HL-60 (cell line): ENCODE results near the gene REL.
A peak's percentile ranks its signal among the peaks of the same experiment; 100 is the strongest.
"Not testable (repeated sequence)": the region's sequence is repeated elsewhere in the genome, so short reads cannot be mapped to it uniquely, and the experiment has no call there.

Source experiments
- DNase-seq, 2 experiments: peaks; one replicate each; pipeline ENCODE4 v3.0.0-alpha.2; 2010 to 2020; ENCODE audit warnings: low read depth in 1 of 2, low spot score in 1 of 2
- H3K27ac ChIP-seq: fragments of 250-450 bp; sonication (Bioruptor Pico); replicated peaks from 2 replicates; pipeline ENCODE4 v1.5.1; 2020; ENCODE audit warnings: mild to moderate bottlenecking, moderate library complexity
- H3K27me3 ChIP-seq: fragments of 250-450 bp; sonication (Bioruptor Pico); 2 replicates; pipeline ENCODE4 v1.5.1; 2021; ENCODE audit warnings: mild to moderate bottlenecking, moderate library complexity; ENCODE audit not compliant: insufficient read depth, poor library complexity, severe bottlenecking
- H3K4me3 ChIP-seq: replicated peaks from 2 replicates; pipeline ENCODE4 v1.5.1; 2011; ENCODE audit warnings: mild to moderate bottlenecking, control low read depth, low read length; ENCODE audit not compliant: insufficient read depth
- CTCF ChIP-seq: IDR thresholded peaks from one replicate; pipeline ENCODE4 v1.5.1; 2011; ENCODE audit warnings: low read length, control low read depth, inconsistent platforms; ENCODE audit not compliant: insufficient read depth
- GABPA ChIP-seq: IDR thresholded peaks from 2 replicates; pipeline ENCODE4 v1.6.1; 2012; ENCODE audit warnings: low read depth
- POLR2AphosphoS5 ChIP-seq: IDR thresholded peaks from 2 replicates; pipeline ENCODE4 v1.6.1; 2012; ENCODE audit warnings: low read depth
- SPI1 ChIP-seq: IDR thresholded peaks from 2 replicates; pipeline ENCODE4 v1.6.1; 2012; ENCODE audit warnings: low read depth, mild to moderate bottlenecking, borderline replicate concordance
- TF ChIP-seq, protein P1 (sequence below): IDR thresholded peaks from 2 replicates; pipeline ENCODE4 v1.6.1; 2012; ENCODE audit warnings: low read depth; ENCODE audit not compliant: insufficient replicate concordance

The REL gene

DNA sequence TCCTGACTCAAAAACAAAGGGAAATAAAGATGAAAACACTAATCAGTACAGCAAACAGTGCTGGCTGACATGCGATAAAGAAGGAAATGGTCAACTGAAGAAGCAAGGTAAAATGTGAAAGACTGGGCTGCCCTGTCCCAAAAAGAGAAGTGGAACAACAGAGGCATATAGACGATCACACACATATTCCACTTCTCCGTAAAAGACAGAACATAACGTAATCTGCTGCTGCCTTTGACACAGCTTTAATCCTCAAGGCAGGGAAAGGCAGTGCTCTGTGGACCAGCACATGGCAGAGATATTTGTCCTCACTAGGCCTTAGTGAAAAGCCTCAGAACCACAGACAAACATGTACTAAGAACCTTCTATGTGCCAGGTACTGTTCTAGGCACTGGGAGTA is 24.3 kb upstream of the REL start:
- peak; percentile 61 for TF ChIP-seq SPI1
- TF ChIP-seq, protein P1, sequence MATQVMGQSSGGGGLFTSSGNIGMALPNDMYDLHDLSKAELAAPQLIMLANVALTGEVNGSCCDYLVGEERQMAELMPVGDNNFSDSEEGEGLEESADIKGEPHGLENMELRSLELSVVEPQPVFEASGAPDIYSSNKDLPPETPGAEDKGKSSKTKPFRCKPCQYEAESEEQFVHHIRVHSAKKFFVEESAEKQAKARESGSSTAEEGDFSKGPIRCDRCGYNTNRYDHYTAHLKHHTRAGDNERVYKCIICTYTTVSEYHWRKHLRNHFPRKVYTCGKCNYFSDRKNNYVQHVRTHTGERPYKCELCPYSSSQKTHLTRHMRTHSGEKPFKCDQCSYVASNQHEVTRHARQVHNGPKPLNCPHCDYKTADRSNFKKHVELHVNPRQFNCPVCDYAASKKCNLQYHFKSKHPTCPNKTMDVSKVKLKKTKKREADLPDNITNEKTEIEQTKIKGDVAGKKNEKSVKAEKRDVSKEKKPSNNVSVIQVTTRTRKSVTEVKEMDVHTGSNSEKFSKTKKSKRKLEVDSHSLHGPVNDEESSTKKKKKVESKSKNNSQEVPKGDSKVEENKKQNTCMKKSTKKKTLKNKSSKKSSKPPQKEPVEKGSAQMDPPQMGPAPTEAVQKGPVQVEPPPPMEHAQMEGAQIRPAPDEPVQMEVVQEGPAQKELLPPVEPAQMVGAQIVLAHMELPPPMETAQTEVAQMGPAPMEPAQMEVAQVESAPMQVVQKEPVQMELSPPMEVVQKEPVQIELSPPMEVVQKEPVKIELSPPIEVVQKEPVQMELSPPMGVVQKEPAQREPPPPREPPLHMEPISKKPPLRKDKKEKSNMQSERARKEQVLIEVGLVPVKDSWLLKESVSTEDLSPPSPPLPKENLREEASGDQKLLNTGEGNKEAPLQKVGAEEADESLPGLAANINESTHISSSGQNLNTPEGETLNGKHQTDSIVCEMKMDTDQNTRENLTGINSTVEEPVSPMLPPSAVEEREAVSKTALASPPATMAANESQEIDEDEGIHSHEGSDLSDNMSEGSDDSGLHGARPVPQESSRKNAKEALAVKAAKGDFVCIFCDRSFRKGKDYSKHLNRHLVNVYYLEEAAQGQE = no peak
- no peak overlapping the region for H3K4me3 ChIP-seq
- H3K27me3 ChIP-seq = no peaks in the 10 kb centered on the region
- H3K27ac ChIP-seq = no peak overlapping the region
- no peak for DNase-seq

DNA sequence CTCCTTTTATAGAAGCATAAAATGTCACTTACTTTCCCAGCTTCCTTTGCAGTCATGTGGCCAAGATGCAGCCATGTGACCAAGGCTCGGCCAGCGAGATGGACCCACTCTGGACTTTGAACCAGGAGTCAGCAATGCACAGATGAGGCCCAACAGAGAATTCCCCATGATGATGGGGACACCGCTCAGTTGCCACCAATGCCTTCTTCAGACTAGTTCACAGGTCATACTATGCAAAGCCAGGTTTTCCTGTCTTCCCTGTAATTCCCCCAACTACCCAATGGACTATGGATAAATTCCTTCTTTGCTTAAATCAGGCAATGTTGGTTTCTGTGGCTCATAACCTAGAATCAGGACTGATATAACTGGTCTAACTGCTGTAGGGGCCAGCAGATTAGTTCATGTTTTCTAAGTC is 22.5 kb upstream of the REL start:
- Histone ChIP-seq H3K27ac (no peak overlapping the region), H3K4me3 (no peak overlapping the region), H3K27me3 (no peaks in the 10 kb centered on the region)
- DNase-seq = no peak
- TF ChIP-seq, protein P1 = no peak

DNA sequence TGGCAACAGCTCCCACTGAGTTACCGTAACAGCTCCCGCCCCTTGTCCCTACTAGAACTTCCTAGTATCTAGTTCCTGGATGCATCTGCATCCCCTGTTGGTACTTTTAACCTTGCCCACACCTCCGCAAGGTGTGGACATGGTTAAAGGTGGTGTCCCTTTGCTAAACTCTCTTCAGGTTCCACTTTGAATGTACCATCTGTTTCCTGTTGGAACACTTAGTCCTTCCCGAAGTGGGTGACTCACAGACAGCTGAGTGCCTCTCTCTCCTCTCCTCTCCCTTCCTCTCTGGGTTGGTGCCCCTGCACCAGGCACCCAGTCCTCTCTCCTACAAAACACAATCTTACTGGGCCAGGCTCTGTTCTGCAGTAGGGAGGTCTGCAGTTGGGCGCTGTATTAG is 19.6 kb upstream of the REL start:
- peak in 1 of 2 experiments; percentile 14 for DNase-seq
- Histone ChIP-seq H3K27ac (no peak overlapping the region), H3K27me3 (no peaks in the 10 kb centered on the region), H3K4me3 (no peak overlapping the region)
- TF ChIP-seq GABPA = no peak
- TF ChIP-seq, protein P1 = no peak
- no peak for TF ChIP-seq POLR2AphosphoS5
- no peak for TF ChIP-seq CTCF
- no peak for TF ChIP-seq SPI1

DNA sequence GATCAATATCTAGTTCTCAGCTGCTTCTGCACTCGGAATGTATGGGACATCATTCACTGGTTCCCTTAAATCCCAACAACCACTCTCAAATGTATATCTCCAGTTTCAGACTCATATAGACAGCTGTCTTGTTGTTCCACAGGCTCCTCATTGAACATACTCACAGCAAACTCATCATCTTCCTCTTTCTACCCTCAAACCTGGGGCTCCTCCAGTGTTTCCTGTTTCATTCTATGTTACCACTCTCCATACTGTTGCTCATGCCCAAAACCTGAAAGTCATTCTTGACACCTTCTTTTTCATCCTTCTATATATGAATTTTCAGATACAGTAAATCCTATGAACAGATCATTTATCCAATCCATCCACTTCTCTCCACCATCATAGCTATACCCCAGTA is 18.7 kb upstream of the REL start:
- Histone ChIP-seq H3K4me3 (no peak overlapping the region), H3K27me3 (no peaks in the 10 kb centered on the region), H3K27ac (no peak overlapping the region)
- peak in 1 of 2 experiments; percentile 43 for DNase-seq
- no peak for TF ChIP-seq POLR2AphosphoS5
- no peak for TF ChIP-seq GABPA
- TF ChIP-seq, protein P1 = no peak
- no peak for TF ChIP-seq CTCF
- no peak for TF ChIP-seq SPI1

GRCh38 chr2:60865361-60865760 is 16.0 kb upstream of the REL start:
- not testable (repeated sequence) for DNase-seq, H3K27ac ChIP-seq, H3K4me3 ChIP-seq, H3K27me3 ChIP-seq
